GDM1 (cell line): ENCODE data around the gene ONECUT3.

Experiments
- DNase-seq: peaks from one replicate; lab custom pipeline; 2025; lab: John Stamatoyannopoulos, UW

Gene ONECUT3

GRCh38 chr19:1814833-1815604 is 61.7 kb downstream of the ONECUT3 start:
- no peak for DNase-seq

GRCh38 chr19:1815605-1816529 is 62.6 kb downstream of the ONECUT3 start:
- DNase-seq = no peak

GRCh38 chr19:1816530-1817298 is 63.4 kb downstream of the ONECUT3 start:
- no peak for DNase-seq

GRCh38 chr19:1817553-1818179 is 64.4 kb downstream of the ONECUT3 start:
- no peak for DNase-seq

GRCh38 chr19:1818549-1819195 is 65.4 kb downstream of the ONECUT3 start:
- no peak for DNase-seq

GRCh38 chr19:1819341-1820255 is 66.3 kb downstream of the ONECUT3 start:
- no peak for DNase-seq

GRCh38 chr19:1822210-1822609 is 68.9 kb downstream of the ONECUT3 start:
- DNase-seq = no peak

GRCh38 chr19:1823020-1823419 is 69.7 kb downstream of the ONECUT3 start:
- DNase-seq = no peak

- no peak for DNase-seq
Observed at GRCh38 chr19:1823539-1824251, 70.4 kb downstream of the ONECUT3 start.

GRCh38 chr19:1824252-1824622 is 70.9 kb downstream of the ONECUT3 start:
- DNase-seq = no peak

GRCh38 chr19:1825909-1826556 is 72.7 kb downstream of the ONECUT3 start:
- peak; percentile 39 for DNase-seq

- no peak for DNase-seq
Observed at GRCh38 chr19:1826557-1827521, 73.5 kb downstream of the ONECUT3 start.

GRCh38 chr19:1827566-1828278 is 74.4 kb downstream of the ONECUT3 start:
- no peak for DNase-seq

GRCh38 chr19:1828279-1829238 is 75.3 kb downstream of the ONECUT3 start:
- DNase-seq = no peak

- no peak for DNase-seq
Observed at GRCh38 chr19:1829958-1830357, 76.7 kb downstream of the ONECUT3 start.

GRCh38 chr19:1830568-1830967 is 77.3 kb downstream of the ONECUT3 start:
- DNase-seq = no peak
